CD4-positive, alpha-beta memory T cell (primary cell): ENCODE measurements around the gene ARHGAP45. TPM values are rescaled to one million over a fixed set of nuclear protein-coding genes. Genes with fewer than 3 reads are reported as not detected.

Source experiments
- CTCF ChIA-PET: fragments of 350-600 bp; sonication (Branson Sonifier 250); formaldehyde crosslinking; loops from one replicate; lab custom pipeline; 2021; ENCODE audit warnings: inconsistent platforms; ENCODE audit not compliant: partially characterized antibody; lab: Charles Lee
- POLR2A ChIA-PET: fragments of 350-600 bp; sonication (Branson Sonifier 250); formaldehyde crosslinking; loops from one replicate; lab custom pipeline; 2021; ENCODE audit not compliant: partially characterized antibody; lab: Charles Lee
- DNase-seq, 5 donors: peaks; one replicate each; pipeline versions ENCODE4 v3.0.0 to v3.0.0-alpha.2; 2020 to 2022; ENCODE audit warnings: mixed read lengths in 1 of 5
- H3K27ac ChIP-seq: one replicate; pipeline ENCODE4 v1.7.0; 2013; ENCODE audit warnings: low read depth, low read length
- H3K27me3 ChIP-seq: 2 replicates; pipeline ENCODE4 v1.7.0; 2013; ENCODE audit warnings: mild to moderate bottlenecking, low read length, moderate library complexity; ENCODE audit not compliant: insufficient read depth
- H3K36me3 ChIP-seq: 2 replicates; pipeline ENCODE4 v1.7.0; 2013; ENCODE audit warnings: mild to moderate bottlenecking, low read length, moderate library complexity; ENCODE audit not compliant: insufficient read depth
- H3K4me1 ChIP-seq: 2 replicates; pipeline ENCODE4 v1.7.0; 2013; ENCODE audit warnings: mild to moderate bottlenecking, low read length, moderate library complexity; ENCODE audit not compliant: insufficient read depth
- H3K4me3 ChIP-seq, 2 donors: one replicate each; pipeline ENCODE4 v1.7.0; 2013; ENCODE audit warnings: low read length in 2 of 2, mild to moderate bottlenecking in 1 of 2
- H3K9me3 ChIP-seq, 2 donors: one replicate each; pipeline ENCODE4 v1.7.0; 2013; ENCODE audit warnings: low read length in 2 of 2, control low read depth in 1 of 2; ENCODE audit not compliant: control insufficient read depth in 1 of 2
- H3K27ac Mint-ChIP-seq, 7 donors: one replicate each; pipeline ENCODE4 v1.8.0; 2020 to 2021; ENCODE audit warnings: mixed read lengths in 7 of 7, mild to moderate bottlenecking in 6 of 7, inconsistent platforms in 3 of 7, moderate library complexity in 3 of 7
- H3K27me3 Mint-ChIP-seq, 2 donors: one replicate each; pipeline ENCODE4 v1.8.0; 2020 to 2021; ENCODE audit warnings: mixed read lengths in 2 of 2
- H3K36me3 Mint-ChIP-seq, 2 donors: one replicate each; pipeline ENCODE4 v1.8.0; 2020 to 2021; ENCODE audit warnings: mixed read lengths in 2 of 2, inconsistent platforms in 1 of 2, mild to moderate bottlenecking in 1 of 2
- H3K4me1 Mint-ChIP-seq, 4 donors: one replicate each; pipeline ENCODE4 v1.8.0; 2020 to 2021; ENCODE audit warnings: mixed read lengths in 4 of 4, mild to moderate bottlenecking in 1 of 4
- H3K4me3 Mint-ChIP-seq, 8 donors: one replicate each; pipeline ENCODE4 v1.8.0; 2020 to 2021; ENCODE audit warnings: mixed read lengths in 8 of 8, mild to moderate bottlenecking in 7 of 8, moderate library complexity in 6 of 8, inconsistent platforms in 3 of 8
- H3K9me3 Mint-ChIP-seq, 8 donors: one replicate each; pipeline ENCODE4 v1.8.0; 2020 to 2021; ENCODE audit warnings: mixed read lengths in 8 of 8, mild to moderate bottlenecking in 5 of 8, inconsistent platforms in 3 of 8, moderate library complexity in 1 of 8
- intact Hi-C: fragments of 100-400 bp; cut with micrococcal nuclease; formaldehyde crosslinking; loops from one replicate; pipeline ENCODE4 v1.15.1; 2023
- polyA plus RNA-seq, 2 donors: library from polyadenylated mRNA; unstranded; fragments of 300-500 nt; fragmentation: Illumina TruSeq; gene quantifications; one replicate each; pipeline ENCODE4 v1.2.3, GENCODE V29; 2021
- total RNA-seq, 2 experiments: library from RNA; stranded (reverse); gene quantifications; one replicate each; pipeline ENCODE4 v1.2.3, GENCODE V29; 2021

Gene ARHGAP45
- total and polyA plus RNA-seq, 4 experiments from 2014 or later: 222 to 836 (median 667) TPM

- ChIA-PET POLR2A (interaction anchor here (0.7 to 47.8 kb wide), 11 partner anchors 10 to 175 kb away, joined by 3 to 3893 read pairs (median 4); partner anchors contain the start of genes ABCA7, ARHGAP45, CIRBP and CNN2), CTCF (interaction anchor here (1.7 to 2.3 kb wide), 2 partner anchors 29 to 37 kb away, joined by 4 to 9 read pairs; no protein-coding TSS in a partner anchor)
- intact Hi-C loops: loop anchor here (2.0 to 10.0 kb wide), 3 partner anchors 17 to 169 kb away; partner anchors contain the start of genes ARHGAP45 and ARID3A
- no peaks in the 10 kb centered on the region for H3K27me3 ChIP-seq
- Mint-ChIP-seq H3K27ac (peak overlapping the region; percentile 73 to 91 (median 87)), H3K4me1 (peaks cover 19 to 63% (median 42%) of the 10 kb centered on the region in 4 donors), H3K4me3 (peak overlapping the region; percentile 83 to 96 (median 90)), H3K27me3 (no peaks in the 10 kb centered on the region), H3K36me3 (peaks cover 0 to 11% of the 10 kb centered on the region in 2 donors), H3K9me3 (no peaks in the 10 kb centered on the region)
- peak overlapping the region; percentile 85 for H3K27ac ChIP-seq
- H3K4me1 ChIP-seq: peaks cover 43% of the 10 kb centered on the region
- no peaks in the 10 kb centered on the region for H3K9me3 ChIP-seq
- no peak for DNase-seq
- peak overlapping the region; percentile 54 to 65 for H3K4me3 ChIP-seq
- peaks cover 3% of the 10 kb centered on the region for H3K36me3 ChIP-seq
Measured at GRCh38 chr19:1093811-1094553, 27.0 kb downstream of the ARHGAP45 start.

GRCh38 chr19:1094655-1094977, 27.6 kb downstream of the ARHGAP45 start:
- ChIA-PET POLR2A (interaction anchor here (1.1 to 47.8 kb wide), 7 partner anchors 9 to 109 kb away, joined by 3 to 3893 read pairs (median 7); partner anchors contain the start of genes ABCA7, ARHGAP45, CNN2 and GPX4), CTCF (interaction anchor here (1.7 to 2.3 kb wide), 2 partner anchors 29 to 38 kb away, joined by 4 to 9 read pairs; no protein-coding TSS in a partner anchor)
- H3K4me3 Mint-ChIP-seq: peak overlapping the region; percentile 83 to 96 (median 90)
- peak overlapping the region; percentile 85 for H3K27ac ChIP-seq
- no peaks in the 10 kb centered on the region for H3K36me3 ChIP-seq
- peaks cover 43% of the 10 kb centered on the region for H3K4me1 ChIP-seq
- DNase-seq: no peak
- peak overlapping the region; percentile 54 to 65 for H3K4me3 ChIP-seq
- H3K36me3 Mint-ChIP-seq: peaks cover 0 to 11% of the 10 kb centered on the region in 2 donors
- no peaks in the 10 kb centered on the region for H3K27me3 ChIP-seq
- no peaks in the 10 kb centered on the region for H3K27me3 Mint-ChIP-seq
- peak overlapping the region; percentile 73 to 91 (median 87) for H3K27ac Mint-ChIP-seq
- intact Hi-C loops: loop anchor here (2.0 to 10.0 kb wide), 3 partner anchors 18 to 170 kb away; partner anchors contain the start of genes ARHGAP45 and ARID3A
- no peaks in the 10 kb centered on the region for H3K9me3 ChIP-seq
- H3K4me1 Mint-ChIP-seq: peaks cover 19 to 70% (median 43%) of the 10 kb centered on the region in 4 donors
- no peaks in the 10 kb centered on the region for H3K9me3 Mint-ChIP-seq

- Histone ChIP-seq H3K4me1 (peaks cover 44% of the 10 kb centered on the region), H3K27me3 (no peaks in the 10 kb centered on the region), H3K4me3 (peak within 1 kb of the TSS; percentile 54 to 65), H3K9me3 (no peaks in the 10 kb centered on the region), H3K27ac (peak within 1 kb of the TSS; percentile 85), H3K36me3 (no peaks in the 10 kb centered on the region)
- H3K4me3 Mint-ChIP-seq: peak within 1 kb of the TSS; percentile 83 to 96 (median 90)
- POLR2A ChIA-PET: interaction anchor here (0.8 to 47.8 kb wide), 14 partner anchors 8 to 180 kb away, joined by 3 to 3893 read pairs (median 4); partner anchors contain the start of genes ABCA7, ARHGAP45, CNN2 and FAM174C
- no peaks in the 10 kb centered on the region for H3K27me3 Mint-ChIP-seq
- intact Hi-C loops: loop anchor here (1.0 to 10.0 kb wide), 6 partner anchors 8 to 170 kb away; partner anchors contain the start of genes ARHGAP45, ARID3A and GPX4
- no peaks in the 10 kb centered on the region for H3K9me3 Mint-ChIP-seq
- DNase-seq: peak; percentile 97 to 99 (median 98)
- H3K36me3 Mint-ChIP-seq: peaks cover 0 to 11% of the 10 kb centered on the region in 2 donors
- H3K27ac Mint-ChIP-seq: peak within 1 kb of the TSS; percentile 87 to 97 (median 93)
- peaks cover 22 to 75% (median 46%) of the 10 kb centered on the region in 4 donors for H3K4me1 Mint-ChIP-seq
- CTCF ChIA-PET: interaction anchor here (1.4 to 2.3 kb wide), 3 partner anchors 30 to 39 kb away, joined by 4 to 9 read pairs (median 4); no protein-coding TSS in a partner anchor
Measured at GRCh38 chr19:1094978-1095701, 28.2 kb downstream of the ARHGAP45 start, which contains the start of gene POLR2E. Gene POLR2E (minus strand): TSS chr19:1095375. CDS start chr19:1095315, 60 bp downstream.

- DNase-seq: no peak
- ChIA-PET CTCF (interaction anchor here (1.4 kb wide), 1 partner anchor 33 kb away, joined by 4 read pairs; no protein-coding TSS in a partner anchor), POLR2A (interaction anchor here (0.7 to 47.8 kb wide), 3 partner anchors 35 to 172 kb away, joined by 3 to 3893 read pairs (median 3); partner anchors contain the start of genes ABCA7, ARHGAP45 and CIRBP)
- Histone ChIP-seq H3K36me3 (no peaks in the 10 kb centered on the region), H3K4me3 (no peak overlapping the region), H3K27ac (no peak overlapping the region), H3K4me1 (peaks cover 62% of the 10 kb centered on the region), H3K27me3 (no peaks in the 10 kb centered on the region), H3K9me3 (no peaks in the 10 kb centered on the region)
- intact Hi-C loops: loop anchor here (5.0 to 10.0 kb wide), 3 partner anchors 35 to 173 kb away; partner anchors contain the start of gene ARID3A
- Mint-ChIP-seq H3K27ac (peak overlapping the region in 4 of 7 donors; percentile 47 to 79 (median 72)), H3K4me1 (peaks cover 31 to 85% (median 57%) of the 10 kb centered on the region in 4 donors), H3K36me3 (peaks cover 0 to 8% of the 10 kb centered on the region in 2 donors), H3K27me3 (no peaks in the 10 kb centered on the region), H3K9me3 (no peaks in the 10 kb centered on the region), H3K4me3 (peak overlapping the region in 1 of 8 donors; percentile 57)
Measured at GRCh38 chr19:1097810-1098176, 30.8 kb downstream of the ARHGAP45 start.

GRCh38 chr19:1098177-1099051, 31.4 kb downstream of the ARHGAP45 start:
- H3K4me3 Mint-ChIP-seq: peak overlapping the region in 1 of 8 donors; percentile 10
- H3K27me3 Mint-ChIP-seq: no peaks in the 10 kb centered on the region
- Histone ChIP-seq H3K36me3 (no peaks in the 10 kb centered on the region), H3K27ac (no peak overlapping the region), H3K9me3 (no peaks in the 10 kb centered on the region), H3K27me3 (no peaks in the 10 kb centered on the region), H3K4me1 (peaks cover 63% of the 10 kb centered on the region), H3K4me3 (no peak overlapping the region)
- intact Hi-C loops: loop anchor here (5.0 to 10.0 kb wide), 3 partner anchors 34 to 174 kb away; partner anchors contain the start of gene ARID3A
- POLR2A ChIA-PET: interaction anchor here (0.7 to 47.8 kb wide), 3 partner anchors 35 to 171 kb away, joined by 3 to 3893 read pairs (median 3); partner anchors contain the start of genes ABCA7, ARHGAP45 and CIRBP
- peaks cover 0 to 8% of the 10 kb centered on the region in 2 donors for H3K36me3 Mint-ChIP-seq
- H3K9me3 Mint-ChIP-seq: no peaks in the 10 kb centered on the region
- peaks cover 33 to 85% (median 58%) of the 10 kb centered on the region in 4 donors for H3K4me1 Mint-ChIP-seq
- DNase-seq: no peak
- peak overlapping the region; percentile 15 to 96 (median 75) for H3K27ac Mint-ChIP-seq
- CTCF ChIA-PET: interaction anchor here (1.4 kb wide), 1 partner anchor 34 kb away, joined by 4 read pairs; no protein-coding TSS in a partner anchor
